ENCODE results near the gene SLC33A1. TPM values are rescaled to one million over a fixed set of nuclear protein-coding genes. Genes with fewer than 3 reads are reported as not detected.

Gene SLC33A1
- total RNA-seq, 2 donors from 2014 or later = 29.4 to 30.9 TPM

DNA sequence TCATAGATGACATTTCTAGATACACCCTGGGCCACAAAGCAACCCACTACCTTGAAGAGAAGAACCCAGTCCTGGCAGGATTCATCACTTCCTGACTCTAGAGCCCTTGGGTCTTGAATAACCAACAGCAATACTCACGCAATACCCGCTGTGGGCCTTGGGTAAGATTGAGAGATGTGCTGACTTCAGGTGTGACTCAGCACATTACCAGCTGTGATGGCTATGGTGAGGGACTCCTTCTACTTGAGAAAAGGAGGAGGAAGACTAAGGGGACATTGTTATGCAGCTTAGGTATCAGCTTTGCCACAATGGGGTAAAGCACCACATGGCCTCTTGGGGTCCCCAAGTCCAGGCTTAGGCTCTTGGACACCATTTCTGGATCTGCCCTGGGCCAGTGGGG is 63.0 kb downstream of the SLC33A1 start:
- no peaks in the 10 kb centered on the region for H3K4me1 ChIP-seq
- no peak overlapping the region for H3K27ac ChIP-seq
- H3K9me3 ChIP-seq = no peaks in the 10 kb centered on the region
- H3K4me3 ChIP-seq = no peak overlapping the region
- H3K27me3 ChIP-seq = no peaks in the 10 kb centered on the region
- intact Hi-C loops (cut with DNase I) = no loop called here
- no peak for DNase-seq
- TF ChIP-seq, protein P1, sequence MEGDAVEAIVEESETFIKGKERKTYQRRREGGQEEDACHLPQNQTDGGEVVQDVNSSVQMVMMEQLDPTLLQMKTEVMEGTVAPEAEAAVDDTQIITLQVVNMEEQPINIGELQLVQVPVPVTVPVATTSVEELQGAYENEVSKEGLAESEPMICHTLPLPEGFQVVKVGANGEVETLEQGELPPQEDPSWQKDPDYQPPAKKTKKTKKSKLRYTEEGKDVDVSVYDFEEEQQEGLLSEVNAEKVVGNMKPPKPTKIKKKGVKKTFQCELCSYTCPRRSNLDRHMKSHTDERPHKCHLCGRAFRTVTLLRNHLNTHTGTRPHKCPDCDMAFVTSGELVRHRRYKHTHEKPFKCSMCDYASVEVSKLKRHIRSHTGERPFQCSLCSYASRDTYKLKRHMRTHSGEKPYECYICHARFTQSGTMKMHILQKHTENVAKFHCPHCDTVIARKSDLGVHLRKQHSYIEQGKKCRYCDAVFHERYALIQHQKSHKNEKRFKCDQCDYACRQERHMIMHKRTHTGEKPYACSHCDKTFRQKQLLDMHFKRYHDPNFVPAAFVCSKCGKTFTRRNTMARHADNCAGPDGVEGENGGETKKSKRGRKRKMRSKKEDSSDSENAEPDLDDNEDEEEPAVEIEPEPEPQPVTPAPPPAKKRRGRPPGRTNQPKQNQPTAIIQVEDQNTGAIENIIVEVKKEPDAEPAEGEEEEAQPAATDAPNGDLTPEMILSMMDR (IDR thresholded peaks at IDR 0.05) = no peak
- no peaks in the 10 kb centered on the region for H3K36me3 ChIP-seq
- no peak overlapping the region for H3K9ac ChIP-seq (ENCODE audit: low read depth in 2 of 2, low read length in 2 of 2)

DNA sequence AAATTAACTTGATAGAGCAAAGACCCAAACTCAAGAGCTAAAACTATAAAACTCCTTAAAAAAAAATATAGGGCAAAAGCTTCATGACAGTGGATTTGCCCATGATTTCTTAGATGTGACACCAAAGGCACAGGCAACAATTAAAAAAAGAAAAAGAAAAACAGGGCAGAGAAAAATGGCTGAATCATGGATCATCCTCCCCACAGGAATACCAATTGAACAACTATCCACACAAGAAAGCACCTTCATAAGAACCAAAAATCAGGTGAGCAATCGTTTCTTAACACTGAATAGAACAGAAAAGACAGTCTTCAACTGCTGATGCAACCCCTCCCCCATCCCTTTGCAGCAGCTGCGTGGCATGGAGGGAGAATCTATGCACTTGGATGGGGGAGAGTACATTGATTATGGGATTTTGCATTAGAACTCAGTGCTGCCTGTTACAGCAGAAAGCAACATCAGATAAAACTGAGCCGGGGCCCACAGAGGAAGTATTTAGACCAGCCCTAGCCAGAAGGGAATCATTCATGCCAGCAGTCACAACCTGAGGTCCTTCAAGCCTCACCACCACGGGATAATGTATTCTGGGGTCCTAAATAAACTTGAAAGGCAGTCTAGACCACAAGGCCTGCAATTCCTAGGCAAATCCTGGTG is 63.8 kb downstream of the SLC33A1 start:
- Histone ChIP-seq H3K27me3 (no peaks in the 10 kb centered on the region), H3K27ac (no peak overlapping the region), H3K9me3 (no peaks in the 10 kb centered on the region), H3K9ac (ENCODE audit: low read depth in 2 of 2, low read length in 2 of 2) (no peak overlapping the region), H3K4me3 (no peak overlapping the region), H3K36me3 (no peaks in the 10 kb centered on the region), H3K4me1 (no peaks in the 10 kb centered on the region)
- TF ChIP-seq, protein P1 (IDR thresholded peaks at IDR 0.05) = no peak
- intact Hi-C loops (cut with DNase I) = no loop called here
- DNase-seq = no peak

DNA sequence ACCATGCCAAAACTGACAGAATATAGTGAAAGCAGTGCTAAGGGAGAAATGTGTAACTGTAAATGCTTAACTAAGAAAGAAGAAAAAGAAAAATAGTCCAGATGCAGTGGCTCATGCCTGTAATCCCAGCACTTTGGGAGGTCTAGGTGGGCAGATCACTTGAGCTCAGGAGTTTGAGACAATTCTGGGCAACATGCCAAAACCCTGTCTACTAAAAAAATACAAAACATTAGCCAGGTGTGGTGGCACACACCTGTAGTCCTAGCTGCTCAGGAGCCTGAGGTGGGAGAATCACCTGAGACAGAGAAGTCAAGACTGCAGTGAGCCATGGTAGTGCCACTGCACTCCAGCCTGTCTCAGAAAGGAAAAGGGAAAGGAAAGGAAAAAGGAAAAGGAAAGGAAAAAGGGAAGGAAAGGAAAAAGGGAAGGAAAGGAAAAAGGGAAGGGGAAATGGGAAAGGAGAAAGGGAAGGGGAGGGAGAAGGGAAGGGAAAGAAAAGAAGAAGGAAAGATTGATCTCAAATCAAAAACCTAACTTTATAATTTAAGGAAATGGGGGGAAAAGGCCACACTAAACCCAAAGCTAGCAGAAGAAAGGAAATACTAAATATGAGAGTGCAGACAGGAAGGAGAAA is 68.4 kb downstream of the SLC33A1 start:
- H3K9ac ChIP-seq (ENCODE audit: low read depth in 2 of 2, low read length in 2 of 2) = no peak overlapping the region
- no peaks in the 10 kb centered on the region for H3K9me3 ChIP-seq
- no peaks in the 10 kb centered on the region for H3K36me3 ChIP-seq
- DNase-seq = no peak
- no peak overlapping the region for H3K4me3 ChIP-seq
- H3K27me3 ChIP-seq = no peaks in the 10 kb centered on the region
- intact Hi-C loops (cut with DNase I) = no loop called here
- TF ChIP-seq, protein P1 (IDR thresholded peaks at IDR 0.05) = no peak
- no peaks in the 10 kb centered on the region for H3K4me1 ChIP-seq
- H3K27ac ChIP-seq = no peak overlapping the region

DNA sequence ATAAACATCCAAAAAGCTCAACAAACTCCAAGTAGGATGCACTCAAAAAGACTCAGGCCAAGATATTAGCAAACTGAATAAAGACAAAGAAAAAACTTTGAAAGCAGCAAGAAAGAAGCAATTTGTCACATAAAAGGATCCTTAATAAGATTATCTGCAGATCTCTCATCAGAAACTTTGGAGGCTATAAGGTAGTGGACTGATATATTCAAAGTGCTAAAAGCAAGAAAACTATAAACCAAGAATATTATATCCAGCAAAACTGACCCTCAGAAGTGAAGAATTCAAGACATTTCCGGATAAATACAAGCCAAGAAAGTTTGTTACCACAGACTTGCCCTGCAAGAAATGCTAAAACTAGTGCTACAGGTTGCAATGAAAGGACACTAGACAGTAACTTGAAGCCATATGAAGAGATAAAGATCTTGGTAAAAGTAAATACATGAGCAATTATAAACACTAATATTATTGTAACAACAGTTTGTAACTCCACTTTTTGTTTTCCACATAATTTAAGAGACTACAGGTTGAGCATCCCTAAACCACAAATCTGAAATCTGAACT is 71.8 kb downstream of the SLC33A1 start:
- intact Hi-C loops (cut with DNase I) = no loop called here
- DNase-seq = no peak
- no peaks in the 10 kb centered on the region for H3K9me3 ChIP-seq
- no peaks in the 10 kb centered on the region for H3K36me3 ChIP-seq
- no peaks in the 10 kb centered on the region for H3K27me3 ChIP-seq
- TF ChIP-seq, protein P1 (IDR thresholded peaks at IDR 0.05) = no peak
- no peak overlapping the region for H3K4me3 ChIP-seq
- no peak overlapping the region for H3K9ac ChIP-seq (ENCODE audit: low read depth in 2 of 2, low read length in 2 of 2)
- H3K27ac ChIP-seq = no peak overlapping the region
- no peaks in the 10 kb centered on the region for H3K4me1 ChIP-seq

DNA sequence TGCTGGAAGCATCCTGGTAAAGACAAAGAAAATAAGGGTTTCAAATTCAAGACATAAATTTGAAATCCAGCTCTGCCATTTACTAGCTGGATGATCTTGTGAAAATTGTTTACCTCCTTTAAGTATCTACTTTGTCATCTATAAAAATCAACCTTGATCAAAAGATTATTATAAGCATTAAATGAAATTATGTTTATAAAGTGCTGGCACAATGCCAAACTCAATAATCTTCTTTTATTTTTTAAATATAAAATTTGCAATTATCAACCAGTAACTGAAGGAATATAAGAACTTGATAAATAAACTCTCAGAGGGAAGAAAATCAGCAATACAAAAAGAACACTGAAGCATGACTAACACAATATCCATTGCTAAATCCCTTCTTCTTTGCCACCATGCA is 73.9 kb downstream of the SLC33A1 start:
- intact Hi-C loops (cut with DNase I) = no loop called here
- no peak overlapping the region for H3K9ac ChIP-seq (ENCODE audit: low read depth in 2 of 2, low read length in 2 of 2)
- H3K4me1 ChIP-seq = no peaks in the 10 kb centered on the region
- H3K4me3 ChIP-seq = no peak overlapping the region
- H3K9me3 ChIP-seq = no peaks in the 10 kb centered on the region
- H3K27ac ChIP-seq = no peak overlapping the region
- no peak for DNase-seq
- H3K27me3 ChIP-seq = no peaks in the 10 kb centered on the region
- no peaks in the 10 kb centered on the region for H3K36me3 ChIP-seq
- TF ChIP-seq, protein P1 (IDR thresholded peaks at IDR 0.05) = no peak
